Tibial nerve (tissue), 3 donors: ENCODE measurements around the gene GALNT18.

ENCODE experiments used
- POLR2A ChIP-seq, 2 donors: fragments of 450-650 bp; IDR thresholded peaks; one replicate each; pipeline ENCODE4 v1.6.1; 2017; ENCODE audit warnings: antibody characterized with exemption in 2 of 2, mild to moderate bottlenecking in 2 of 2, moderate library complexity in 2 of 2
- TF ChIP-seq, protein P1 (sequence below), 5 experiments: fragments of 200-600 bp in 3 of 5; fragments of 450-650 bp in 2 of 5; sonication (generic) in 3 of 5; IDR thresholded peaks; one replicate each; pipeline ENCODE4 v1.5.1; 2016 to 2019; ENCODE audit warnings: antibody characterized with exemption in 5 of 5, mild to moderate bottlenecking in 3 of 5, moderate library complexity in 2 of 5

DNA sequence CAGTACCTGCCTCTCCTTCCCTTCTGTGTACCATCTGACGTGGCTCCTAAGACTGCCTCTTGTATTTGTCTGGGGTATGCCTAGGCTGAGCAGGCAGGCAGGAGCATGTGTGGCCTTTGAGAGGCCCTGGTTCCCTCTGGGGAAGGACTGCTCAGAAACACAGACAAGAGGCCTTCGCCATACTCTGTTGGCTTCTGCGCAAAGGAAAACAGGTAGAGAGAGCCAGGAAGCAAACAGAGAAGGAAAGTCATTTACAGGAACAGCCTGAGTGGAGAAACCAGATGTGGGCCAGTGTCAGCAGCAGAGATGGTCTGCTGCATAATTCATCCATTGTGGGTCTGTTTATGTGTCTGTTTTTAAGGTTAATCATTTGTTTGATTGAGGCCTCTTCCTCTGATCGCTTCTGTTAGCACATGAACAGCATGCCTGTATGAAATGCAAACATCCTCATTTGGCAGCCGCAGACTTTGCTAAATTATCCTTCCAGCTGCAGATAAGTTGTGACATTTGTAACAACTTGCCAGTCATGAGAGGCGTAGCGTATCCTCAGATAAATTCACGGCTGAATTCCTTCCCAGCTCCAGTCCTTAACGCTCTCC lies 119.4 kb downstream of the GALNT18 start:
- no peak for TF ChIP-seq POLR2A (IDR thresholded peaks at IDR 0.05)
- TF ChIP-seq, protein P1, sequence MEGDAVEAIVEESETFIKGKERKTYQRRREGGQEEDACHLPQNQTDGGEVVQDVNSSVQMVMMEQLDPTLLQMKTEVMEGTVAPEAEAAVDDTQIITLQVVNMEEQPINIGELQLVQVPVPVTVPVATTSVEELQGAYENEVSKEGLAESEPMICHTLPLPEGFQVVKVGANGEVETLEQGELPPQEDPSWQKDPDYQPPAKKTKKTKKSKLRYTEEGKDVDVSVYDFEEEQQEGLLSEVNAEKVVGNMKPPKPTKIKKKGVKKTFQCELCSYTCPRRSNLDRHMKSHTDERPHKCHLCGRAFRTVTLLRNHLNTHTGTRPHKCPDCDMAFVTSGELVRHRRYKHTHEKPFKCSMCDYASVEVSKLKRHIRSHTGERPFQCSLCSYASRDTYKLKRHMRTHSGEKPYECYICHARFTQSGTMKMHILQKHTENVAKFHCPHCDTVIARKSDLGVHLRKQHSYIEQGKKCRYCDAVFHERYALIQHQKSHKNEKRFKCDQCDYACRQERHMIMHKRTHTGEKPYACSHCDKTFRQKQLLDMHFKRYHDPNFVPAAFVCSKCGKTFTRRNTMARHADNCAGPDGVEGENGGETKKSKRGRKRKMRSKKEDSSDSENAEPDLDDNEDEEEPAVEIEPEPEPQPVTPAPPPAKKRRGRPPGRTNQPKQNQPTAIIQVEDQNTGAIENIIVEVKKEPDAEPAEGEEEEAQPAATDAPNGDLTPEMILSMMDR (IDR thresholded peaks at IDR 0.05), result no peak
